Renal cortical epithelial cell (primary cell): ENCODE results near the gene DGKA. TPM values are rescaled to one million over a fixed set of nuclear protein-coding genes. Genes with fewer than 3 reads are reported as not detected.

Source experiments
- DNase-seq: peaks from one replicate; pipeline ENCODE4 v3.0.0-alpha.2; 2011; ENCODE audit warnings: low read depth
- total RNA-seq: library from RNA; depleted of rRNA; stranded (reverse); fragments of >200 nt; gene quantifications from 2 replicates; pipeline ENCODE4 v1.2.3, GENCODE V29; 2014

The DGKA gene
- total RNA-seq, 1 donor from 2014 or later = 105 TPM

- no peak for DNase-seq
These were observed 1.0 kb downstream of the DGKA start for GRCh38 chr12:55931780-55932550.

GRCh38 chr12:55932551-55932910 lies 1.6 kb downstream of the DGKA start:
- no peak for DNase-seq

GRCh38 chr12:55933169-55933798 lies 2.3 kb downstream of the DGKA start:
- peak; percentile 70 for DNase-seq

GRCh38 chr12:55933799-55934742 lies 3.1 kb downstream of the DGKA start:
- no peak for DNase-seq

DNA sequence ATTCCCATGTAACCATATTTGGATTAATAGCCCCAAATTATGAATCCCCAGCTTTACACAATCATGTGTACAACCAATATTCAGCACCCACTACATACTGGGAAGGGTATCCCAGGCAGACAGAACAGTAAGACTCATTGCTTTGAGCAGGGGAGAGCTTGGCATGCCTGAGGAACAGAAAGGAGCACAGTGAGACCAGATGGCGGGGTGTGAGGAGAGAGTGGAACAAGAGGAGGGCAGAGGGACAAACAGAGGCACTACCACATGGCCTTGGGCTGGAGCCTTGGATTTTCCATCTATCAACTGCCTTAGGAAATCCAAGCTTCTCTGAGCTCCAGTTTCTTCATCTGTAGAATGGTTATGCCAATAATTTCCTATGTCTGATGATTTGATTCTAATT lies 3.8 kb downstream of the DGKA start:
- no peak for DNase-seq

- DNase-seq = no peak
These were observed 4.8 kb downstream of the DGKA start for GRCh38 chr12:55935738-55936151.

DNA sequence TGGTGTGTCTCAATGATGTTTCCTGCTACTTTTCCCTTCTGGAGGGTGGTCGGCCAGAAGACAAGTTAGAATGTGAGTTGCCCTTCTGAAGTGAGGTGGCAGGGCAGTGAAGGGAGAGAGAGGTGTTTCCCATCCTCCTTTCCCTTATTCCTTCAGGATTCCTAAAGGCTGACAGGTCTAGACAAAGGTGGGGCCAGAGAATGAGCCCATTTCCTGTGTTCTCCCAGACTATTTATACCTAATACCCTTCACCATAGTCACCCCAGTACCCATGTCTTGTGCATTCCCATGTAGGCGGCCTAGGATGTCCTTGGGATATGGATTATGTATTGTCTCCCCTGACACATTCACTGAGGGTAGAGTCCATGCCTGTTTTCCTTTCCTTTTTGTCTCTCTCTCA lies 7.0 kb downstream of the DGKA start:
- DNase-seq = no peak

DNA sequence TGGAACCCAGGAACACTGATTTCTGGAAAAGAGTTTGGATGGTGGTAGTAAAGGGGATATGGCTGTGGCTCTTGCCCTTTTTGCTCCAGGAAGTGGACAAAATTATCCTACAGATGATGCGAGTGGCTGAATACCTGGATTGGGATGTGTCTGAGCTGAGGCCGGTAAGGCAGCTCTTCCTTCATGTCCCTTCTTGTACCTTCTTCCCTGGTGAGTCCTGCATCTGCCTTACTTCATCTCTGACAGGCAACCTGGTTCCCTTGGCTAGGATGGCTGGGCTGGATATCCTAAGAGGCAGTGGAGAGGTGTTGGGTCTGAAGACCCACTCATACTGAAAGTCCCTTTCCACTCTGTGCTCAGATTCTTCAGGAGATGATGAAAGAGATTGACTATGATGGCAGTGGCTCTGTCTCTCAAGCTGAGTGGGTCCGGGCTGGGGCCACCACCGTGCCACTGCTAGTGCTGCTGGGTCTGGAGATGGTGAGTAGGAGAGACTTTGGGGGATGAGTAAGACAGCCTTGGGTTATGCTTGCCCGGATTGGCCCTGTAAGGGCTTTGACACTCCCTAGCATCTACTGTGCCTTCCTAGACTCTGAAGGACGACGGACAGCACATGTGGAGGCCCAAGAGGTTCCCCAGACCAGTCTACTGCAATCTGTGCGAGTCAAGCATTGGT lies 8.0 kb downstream of the DGKA start:
- DNase-seq = no peak

- DNase-seq = peak; percentile 75
These were observed 9.2 kb downstream of the DGKA start for GRCh38 chr12:55940065-55940732.

DNA sequence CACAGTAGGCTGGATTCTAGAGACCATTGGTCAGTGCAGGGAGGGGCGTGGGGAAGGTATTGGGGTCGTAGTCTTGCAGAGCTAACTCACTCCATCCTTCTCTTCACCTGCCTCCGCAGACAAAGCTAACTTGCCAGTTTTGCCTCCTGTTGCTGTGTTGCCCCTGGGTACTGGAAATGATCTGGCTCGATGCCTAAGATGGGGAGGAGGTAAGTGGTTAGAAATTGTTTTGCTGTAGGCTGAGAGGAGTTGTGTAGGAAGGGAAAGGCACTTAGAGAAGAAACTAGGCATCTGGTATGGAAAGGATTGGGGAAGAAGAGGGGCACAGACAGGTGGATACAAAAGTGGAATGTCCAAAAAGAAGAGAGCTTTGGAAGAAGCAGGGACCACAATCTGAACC lies 11.1 kb downstream of the DGKA start:
- no peak for DNase-seq

DNA sequence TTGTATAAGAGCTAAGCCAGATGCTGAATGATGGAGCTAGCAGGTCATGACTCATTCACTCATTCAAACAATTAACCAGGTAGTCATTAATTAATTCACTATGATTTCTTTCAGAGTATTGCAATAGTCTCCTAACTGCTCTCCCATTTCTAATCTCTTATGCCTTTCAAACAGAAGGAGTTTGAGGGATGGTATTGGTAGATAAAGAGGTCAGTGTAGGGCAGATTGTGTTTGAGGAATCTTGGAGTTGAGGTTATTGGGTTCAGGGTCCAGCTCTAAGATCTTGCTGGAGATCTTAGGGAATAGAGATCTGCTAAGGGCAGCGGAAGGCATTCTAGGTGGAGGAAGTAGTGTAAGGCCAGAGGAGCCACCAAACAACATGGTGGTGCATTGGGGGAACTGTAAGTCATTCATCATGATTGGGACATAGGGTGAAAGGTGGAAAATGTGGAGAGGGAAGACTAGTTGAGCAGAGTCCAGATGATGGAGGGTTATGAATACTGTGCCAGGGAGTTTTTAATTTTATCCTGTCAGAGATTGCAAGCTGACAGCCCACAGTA lies 11.7 kb downstream of the DGKA start:
- peak; percentile 37 for DNase-seq

- no peak for DNase-seq
These were observed 15.6 kb downstream of the DGKA start for GRCh38 chr12:55946553-55946952.

DNA sequence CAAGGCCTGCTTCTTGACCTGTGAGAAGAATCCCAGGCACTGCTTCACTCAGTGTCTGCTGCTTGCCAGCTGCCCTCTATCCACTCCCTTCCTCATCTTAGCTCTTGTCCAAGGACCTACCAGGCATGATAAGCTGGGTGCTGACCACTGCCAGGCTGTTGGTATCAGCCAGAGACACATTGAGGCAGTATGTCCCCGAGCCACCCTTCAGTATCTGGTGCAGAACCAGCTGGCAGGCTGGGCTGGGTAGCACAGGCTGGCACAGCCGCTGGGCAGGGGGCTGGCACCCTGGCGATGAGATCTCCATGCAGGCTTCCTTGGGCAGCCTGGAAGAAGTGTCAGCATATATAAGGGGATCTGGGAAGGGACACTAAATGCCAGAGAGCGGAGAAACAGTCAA lies 24.4 kb downstream of the DGKA start:
- no peak for DNase-seq

DNA sequence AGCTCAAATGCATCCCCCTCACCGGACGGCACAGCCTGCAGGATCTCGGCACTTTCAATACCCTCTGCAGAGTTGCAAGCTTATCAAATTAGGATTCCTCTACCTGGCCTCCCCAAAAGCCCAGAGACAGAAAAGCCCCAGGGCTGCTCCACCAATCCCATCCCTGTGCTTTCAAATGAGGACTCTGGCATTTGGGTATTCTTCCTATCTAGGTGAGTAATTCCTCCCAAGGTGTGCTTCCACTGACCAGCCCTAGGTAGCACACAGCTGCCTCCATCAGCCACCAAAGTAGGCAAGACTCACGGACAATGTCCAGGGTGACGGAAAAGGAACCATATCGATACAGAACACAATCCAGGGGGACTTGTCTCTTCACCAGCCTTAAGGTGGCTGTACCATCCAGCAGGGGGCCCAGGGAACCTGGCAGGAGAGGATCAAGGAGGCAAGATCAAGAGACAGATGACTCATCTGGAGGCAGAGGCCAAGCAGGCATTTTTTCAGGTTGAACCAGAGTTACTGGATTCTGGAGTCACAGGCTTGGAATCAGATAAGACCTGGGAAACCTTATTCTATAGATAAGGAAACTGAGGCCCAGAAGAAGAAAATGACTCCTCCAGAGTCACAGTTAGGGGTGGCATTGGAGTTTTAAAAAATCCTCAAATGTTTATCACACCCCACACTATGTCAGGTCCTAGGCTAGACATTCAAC lies 25.0 kb downstream of the DGKA start:
- DNase-seq = peak; percentile 83

DNA sequence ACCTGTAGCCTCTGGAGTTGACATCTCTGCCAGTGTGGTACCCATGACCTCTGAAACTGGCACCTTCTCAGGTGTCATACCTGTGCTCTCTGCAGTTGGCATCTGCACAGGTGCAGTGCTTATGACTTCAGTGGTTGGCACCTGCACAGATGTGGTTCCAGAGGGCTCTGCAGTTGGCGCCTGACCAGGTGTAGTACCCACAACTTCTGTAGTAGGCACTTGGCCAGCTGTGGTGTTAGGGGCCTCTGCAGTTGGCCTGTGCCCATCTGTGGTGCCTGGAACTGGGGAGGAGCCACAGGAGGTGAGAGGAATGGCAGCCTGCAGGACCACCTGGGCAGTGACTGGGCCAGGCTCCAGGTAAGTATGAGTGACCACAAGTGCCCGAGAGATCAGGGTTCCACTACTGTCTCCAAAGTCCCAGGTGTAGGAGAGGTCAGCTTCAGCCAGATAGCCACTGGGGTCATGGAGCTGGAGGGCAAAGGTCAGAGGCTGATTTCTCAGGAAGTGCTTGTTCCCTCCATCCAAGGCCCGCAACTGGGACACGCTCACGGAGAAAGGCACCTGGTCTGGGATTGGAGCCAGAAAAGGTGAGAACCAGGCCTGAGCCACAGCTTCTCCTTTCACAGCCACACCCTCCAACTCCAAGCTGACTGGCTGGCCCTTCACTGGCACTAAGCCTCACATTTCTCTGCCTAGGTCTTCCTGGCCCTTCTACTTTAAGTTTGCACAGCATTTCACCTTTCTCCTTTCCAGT lies 26.3 kb downstream of the DGKA start:
- DNase-seq = no peak

- no peak for DNase-seq
These were observed 32.8 kb downstream of the DGKA start for GRCh38 chr12:55963760-55964159.

- no peak for DNase-seq
These were observed 34.3 kb downstream of the DGKA start for GRCh38 chr12:55965240-55965639.

DNA sequence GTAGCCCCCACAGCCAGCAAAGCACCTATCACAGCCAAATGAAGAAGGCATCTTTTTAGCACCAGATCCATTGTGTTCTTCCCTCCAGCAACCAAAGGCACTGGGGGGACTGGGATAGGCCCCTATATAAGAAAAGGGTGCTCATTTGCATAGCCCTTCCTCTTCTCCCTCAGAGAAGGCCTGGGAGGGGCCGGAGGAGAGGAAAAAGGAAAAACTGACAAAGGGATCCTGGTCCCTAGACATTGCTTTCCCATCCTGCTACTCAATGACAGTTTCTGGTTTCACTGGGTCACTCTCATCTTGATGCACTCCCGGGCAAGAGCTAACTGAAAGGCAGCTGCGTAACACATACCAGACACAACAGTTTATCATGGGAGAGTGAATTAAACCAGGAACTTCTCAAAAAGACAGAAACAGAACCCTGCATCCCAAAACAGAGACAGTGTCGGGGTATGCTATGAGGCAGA lies 35.0 kb downstream of the DGKA start, which contains the start of gene PMEL:
Gene PMEL, minus strand, starts transcription at position 102 of the 467 bp plus-strand sequence. Its CDS starts 31 bp downstream, at position 71.
- DNase-seq = no peak
